H1 (cell line): Measurements from ENCODE around the gene CLEC7A. TPM values are rescaled to one million over a fixed set of nuclear protein-coding genes. Genes with fewer than 3 reads are reported as not detected.

Experiments used
- CTCF ChIP-seq, 3 experiments: IDR thresholded peaks; 1 replicate in 2 of 3; 2 replicates in 1 of 3; pipeline versions ENCODE4 v1.5.1 to v1.6.1; 2011; ENCODE audit warnings: low read length in 3 of 3, mild to moderate bottlenecking in 3 of 3, inconsistent platforms in 2 of 3, low read depth in 1 of 3, moderate library complexity in 1 of 3; ENCODE audit not compliant: insufficient read depth in 1 of 3; ENCODE audit errors: control extremely low read depth in 1 of 3
- JUN ChIP-seq: IDR thresholded peaks from 2 replicates; pipeline ENCODE4 v1.6.1; 2011; ENCODE audit warnings: low read depth, mild to moderate bottlenecking, improper control_type of control experiment, low read length
- MAX ChIP-seq: IDR thresholded peaks from 2 replicates; pipeline ENCODE4 v1.6.1; 2012; ENCODE audit warnings: inconsistent platforms
- RNF2 ChIP-seq: fragments of 200-900, 300-1000 bp; sonication (generic); IDR thresholded peaks from 2 replicates; pipeline ENCODE4 v1.7.1; 2016; ENCODE audit warnings: borderline replicate concordance, low read depth, mild to moderate bottlenecking, antibody characterized with exemption, low read length; ENCODE audit not compliant: poor library complexity, severe bottlenecking; ENCODE audit errors: missing control alignments
- polyA plus RNA-seq, 7 experiments: library from polyadenylated mRNA; depleted of rRNA in 3 of 7; stranded (reverse) in 5 of 7; unstranded in 2 of 7; fragments of >200 nt in 5 of 7; fragments of 200-250 nt in 2 of 7; gene quantifications; 1 replicate in 5 of 7; 2 replicates in 1 of 7; 4 replicates in 1 of 7; pipeline versions ENCODE4 v1.2.1 to v1.2.3, GENCODE V29; 2011 to 2013; ENCODE audit warnings: missing spikeins in 2 of 7, mixed read lengths in 2 of 7
- total RNA-seq: library from RNA; stranded (reverse); fragmentation: NEBNext Ultra II Directional; extraction: Animal tissue kit (Norgen Biotek cat#: 25700); gene quantifications from 2 replicates; pipeline ENCODE4 v1.2.1, GENCODE V29; 2021

CLEC7A gene
- total and polyA plus RNA-seq, 2 of the 8 experiments (the other 6 are each of a cell fraction or from before 2014, with no cell fraction given) = 0.09 to 0.15 TPM

GRCh38 chr12:10126413-10126812 is 3.6 kb downstream of the CLEC7A start (continued):
- TF ChIP-seq CTCF (IDR thresholded peaks at IDR 0.05; ENCODE audit: control extremely low read depth in 1 of 3, insufficient read depth in 1 of 3, low read depth in 1 of 3, low read length in 3 of 3) (no peak), RNF2 (no peak), JUN (no peak), MAX (no peak)
